H1 (cell line): ENCODE results near the gene RHOB. TPM values are rescaled to one million over a fixed set of nuclear protein-coding genes. Genes with fewer than 3 reads are reported as not detected.

Experiments used
- SIRT6 ChIP-seq: IDR thresholded peaks from one replicate; pipeline ENCODE4 v1.7.1; 2012; ENCODE audit warnings: low read length, inconsistent platforms
- polyA plus RNA-seq, 7 experiments: library from polyadenylated mRNA; depleted of rRNA in 3 of 7; stranded (reverse) in 5 of 7; unstranded in 2 of 7; fragments of >200 nt in 5 of 7; fragments of 200-250 nt in 2 of 7; gene quantifications; 1 replicate in 5 of 7; 2 replicates in 1 of 7; 4 replicates in 1 of 7; pipeline versions ENCODE4 v1.2.1 to v1.2.3, GENCODE V29; 2011 to 2013; ENCODE audit warnings: missing spikeins in 2 of 7, mixed read lengths in 2 of 7
- total RNA-seq: library from RNA; stranded (reverse); fragmentation: NEBNext Ultra II Directional; extraction: Animal tissue kit (Norgen Biotek cat#: 25700); gene quantifications from 2 replicates; pipeline ENCODE4 v1.2.1, GENCODE V29; 2021

The RHOB gene
- total and polyA plus RNA-seq, 2 of the 8 experiments (the other 6 are each of a cell fraction or from before 2014, with no cell fraction given), result 9.3 to 9.5 TPM

DNA sequence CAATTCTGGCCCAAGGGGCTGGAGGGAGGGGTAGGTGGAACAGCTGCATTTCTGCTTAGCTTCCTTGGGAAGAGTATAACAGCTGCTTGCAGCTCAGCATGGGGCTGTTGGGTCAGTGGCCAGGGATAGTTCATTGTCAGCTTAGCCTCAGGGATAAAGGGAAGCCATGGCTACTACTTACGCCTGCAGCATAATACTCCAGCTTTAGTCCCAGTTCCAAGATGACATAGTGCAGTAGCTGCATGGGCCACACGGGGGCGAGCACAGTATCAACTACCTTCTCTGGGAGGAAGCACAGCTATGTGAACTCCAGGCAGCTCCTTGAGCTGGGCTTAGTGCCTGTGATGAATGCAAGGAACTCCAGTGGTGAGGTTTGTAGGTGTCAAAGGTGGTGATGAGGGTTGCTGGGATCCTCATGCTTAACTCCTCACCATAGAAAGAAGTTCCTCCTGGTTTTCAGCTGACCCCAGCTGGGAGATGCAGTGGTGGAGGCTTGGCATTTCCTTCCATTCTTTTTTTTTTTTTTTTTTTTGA lies 35.4 kb upstream of the RHOB start (continued):
- TF ChIP-seq SIRT6, result no peak
